HepG2 (cell line): ENCODE results near the gene AOX1. TPM values are rescaled to one million over a fixed set of nuclear protein-coding genes. Genes with fewer than 3 reads are reported as not detected.

Source experiments
- ATAC-seq: fragments of 200-7000 bp; cut with Tn5 transposase; 3 replicates; pipeline ENCODE4 v1.9.1; 2020; ENCODE audit warnings: mild to moderate bottlenecking, moderate library complexity
- BruUV-seq: library from RNA; stranded (reverse); fragments of 400-500 nt; replicated peaks from 2 replicates; lab custom pipeline; 2021; lab: Mats Ljungman, UMichigan
- CTCF ChIA-PET: fragments of 300-600 bp; formaldehyde crosslinking; extraction: SDS; loops from one replicate; lab custom pipeline; 2021; ENCODE audit warnings: low total read pairs, inconsistent platforms, low intra/inter-chr PET ratio; lab: Yijun Ruan, JAX
- POLR2A ChIA-PET: fragments of 350-600 bp; sonication (Branson Sonifier 250); formaldehyde crosslinking; loops from one replicate; lab custom pipeline; 2020; ENCODE audit warnings: antibody characterized with exemption, inconsistent platforms; lab: Yijun Ruan, JAX
- DNase-seq: peaks from one replicate; pipeline ENCODE4 v3.0.0-alpha.2; 2015; ENCODE audit warnings: low spot score
- FAIRE-seq: peaks from 3 replicates; lab custom pipeline; 2011; peaks lifted over from hg19 to GRCh38; lab: Jason Lieb, UNC
- H2AFZ ChIP-seq: one replicate; pipeline ENCODE4 v1.6.1; 2011; ENCODE audit warnings: low read length, inconsistent platforms
- H3K27ac ChIP-seq: fragments of 300-600 bp; 3 replicates; pipeline ENCODE4 v1.8.0; 2011; ENCODE audit warnings: mixed run types, mild to moderate bottlenecking, mixed read lengths, low read length, inconsistent platforms; ENCODE audit not compliant: insufficient read depth; ENCODE audit errors: extremely low read length
- H3K27me3 ChIP-seq, 2 experiments: fragments of 200-600 bp in 1 of 2; 2 replicates in 1 of 2; 3 replicates in 1 of 2; pipeline versions ENCODE4 v1.6.0 to v1.8.0; 2011; ENCODE audit warnings: low read length in 2 of 2, mild to moderate bottlenecking in 2 of 2, moderate library complexity in 2 of 2, inconsistent platforms in 1 of 2; ENCODE audit not compliant: insufficient read depth in 2 of 2, control insufficient read depth in 1 of 2
- H3K36me3 ChIP-seq, 2 experiments: fragments of 200-600 bp in 1 of 2; replicated peaks in 1 of 2; 2 replicates in 1 of 2; 3 replicates in 1 of 2; pipeline versions ENCODE4 v1.5.1 to v1.8.0; 2011; ENCODE audit warnings: low read length in 2 of 2, inconsistent platforms in 1 of 2; ENCODE audit not compliant: insufficient read depth in 2 of 2, control insufficient read depth in 1 of 2
- H3K4me1 ChIP-seq: 2 replicates; pipeline ENCODE4 v1.5.1; 2012; ENCODE audit warnings: low read length, inconsistent platforms; ENCODE audit not compliant: insufficient read depth
- H3K4me2 ChIP-seq: 2 replicates; pipeline ENCODE4 v1.6.0; 2011; ENCODE audit warnings: low read depth, low read length, inconsistent platforms
- H3K4me3 ChIP-seq, 3 experiments: fragments of 200-600 bp in 1 of 3; sonication (generic), shearing (Covaris generic) in 1 of 3; replicated peaks in 1 of 3; 2 replicates each; pipeline ENCODE4 v1.5.1; 2011 to 2016; ENCODE audit warnings: low read length in 3 of 3, inconsistent platforms in 2 of 3, low read depth in 2 of 3, mild to moderate bottlenecking in 2 of 3, control low read depth in 1 of 3, mixed read lengths in 1 of 3; ENCODE audit not compliant: insufficient read depth in 1 of 3
- H3K79me2 ChIP-seq: one replicate; pipeline ENCODE4 v1.6.1; 2011; ENCODE audit warnings: low read length, inconsistent platforms; ENCODE audit not compliant: insufficient read depth
- H3K9ac ChIP-seq: 2 replicates; pipeline ENCODE4 v1.6.0; 2011; ENCODE audit warnings: mild to moderate bottlenecking, low read depth, low read length, inconsistent platforms; ENCODE audit not compliant: insufficient read depth
- H3K9me3 ChIP-seq: 2 replicates; pipeline ENCODE4 v1.5.1; 2012; ENCODE audit warnings: mild to moderate bottlenecking, low read length
- H4K20me1 ChIP-seq: 2 replicates; pipeline ENCODE4 v1.6.0; 2011; ENCODE audit warnings: inconsistent platforms, mild to moderate bottlenecking, low read length, moderate library complexity; ENCODE audit not compliant: insufficient read depth
- ARNT ChIP-seq: fragments of 450-650 bp; IDR thresholded peaks from 2 replicates; pipeline ENCODE4 v1.6.1; 2017
- DNMT3B ChIP-seq: conservative IDR thresholded peaks from 2 replicates; pipeline ENCODE4 v1.6.1; 2016; ENCODE audit warnings: missing biosample characterization, control low read depth
- HDAC2 ChIP-seq: sonication (generic); formaldehyde crosslinking; IDR thresholded peaks from 2 replicates; pipeline ENCODE4 v1.4.0; 2020; ENCODE audit warnings: missing genetic modification reagents
- SNAPC2 ChIP-seq: sonication (generic); formaldehyde crosslinking; IDR thresholded peaks from 2 replicates; pipeline ENCODE4 v1.8.1; 2022; ENCODE audit warnings: mild to moderate bottlenecking, missing genetic modification reagents
- STAT6 ChIP-seq: sonication (generic); formaldehyde crosslinking; IDR thresholded peaks from 2 replicates; pipeline ENCODE4 v1.4.0; 2020; ENCODE audit warnings: missing genetic modification reagents, mild to moderate bottlenecking, borderline replicate concordance
- SUZ12 ChIP-seq: fragments of 150-350 bp; IDR thresholded peaks from 2 replicates; pipeline ENCODE4 v1.6.1; 2014; ENCODE audit warnings: low read depth, low read length
- TGIF2 ChIP-seq: IDR thresholded peaks from 2 replicates; pipeline ENCODE4 v1.6.1; 2016; ENCODE audit warnings: control low read depth, missing compliant biosample characterization
- YEATS2 ChIP-seq: sonication (generic); formaldehyde crosslinking; IDR thresholded peaks from 2 replicates; pipeline ENCODE4 v1.4.0; 2020; ENCODE audit warnings: missing genetic modification reagents, borderline replicate concordance
- ZSCAN25 ChIP-seq: sonication (generic); formaldehyde crosslinking; IDR thresholded peaks from 2 replicates; pipeline ENCODE4 v1.8.0; 2022; ENCODE audit warnings: mild to moderate bottlenecking, missing genetic modification reagents
- WGBS: methylation state at CpG from one replicate; pipeline ENCODE4 v1.1.6; 2017; ENCODE audit warnings: low lambda C conversion rate; 5-methylcytosine and 5-hydroxymethylcytosine counted together
- in situ Hi-C: cut with HindIII; loops from 2 replicates; pipeline ENCODE4 v1.10.0; 2017; ENCODE audit warnings: low pct_unique_long_range_greater_than_20kb; ENCODE audit not compliant: extremely low pct_ligation_motif_present
- intact Hi-C: fragments of 100-400 bp; cut with micrococcal nuclease; formaldehyde crosslinking; loops from one replicate; pipeline ENCODE4 v1.10.0; 2022; ENCODE audit not compliant: unreplicated experiment
- polyA plus RNA-seq, 8 experiments: library from polyadenylated mRNA; depleted of rRNA in 3 of 8; stranded (reverse) in 7 of 8; unstranded in 1 of 8; fragments of >200 nt; fragmentation: Illumina TruSeq in 4 of 8; extraction: Trizol in 4 of 8; gene quantifications; 2 replicates each; pipeline versions ENCODE4 v1.2.1 to v1.2.3, GENCODE V29; 2011 to 2016; ENCODE audit warnings: low read depth in 4 of 8, missing spikeins in 1 of 8, mixed read lengths in 1 of 8; ENCODE audit not compliant: insufficient read depth in 1 of 8
- total RNA-seq, 5 experiments: library from RNA; depleted of rRNA; stranded (reverse); fragments of >200 nt; fragmentation: Illumina TruSeq; extraction: Trizol; gene quantifications; 2 replicates each; pipeline ENCODE4 v1.2.3, GENCODE V29; 2016; ENCODE audit warnings: low read depth in 1 of 5

The AOX1 gene
- total and polyA plus RNA-seq, 2 of the 13 experiments (the other 11 are each of a cell fraction or from before 2014, with no cell fraction given): 9.2 to 18.0 TPM

DNA sequence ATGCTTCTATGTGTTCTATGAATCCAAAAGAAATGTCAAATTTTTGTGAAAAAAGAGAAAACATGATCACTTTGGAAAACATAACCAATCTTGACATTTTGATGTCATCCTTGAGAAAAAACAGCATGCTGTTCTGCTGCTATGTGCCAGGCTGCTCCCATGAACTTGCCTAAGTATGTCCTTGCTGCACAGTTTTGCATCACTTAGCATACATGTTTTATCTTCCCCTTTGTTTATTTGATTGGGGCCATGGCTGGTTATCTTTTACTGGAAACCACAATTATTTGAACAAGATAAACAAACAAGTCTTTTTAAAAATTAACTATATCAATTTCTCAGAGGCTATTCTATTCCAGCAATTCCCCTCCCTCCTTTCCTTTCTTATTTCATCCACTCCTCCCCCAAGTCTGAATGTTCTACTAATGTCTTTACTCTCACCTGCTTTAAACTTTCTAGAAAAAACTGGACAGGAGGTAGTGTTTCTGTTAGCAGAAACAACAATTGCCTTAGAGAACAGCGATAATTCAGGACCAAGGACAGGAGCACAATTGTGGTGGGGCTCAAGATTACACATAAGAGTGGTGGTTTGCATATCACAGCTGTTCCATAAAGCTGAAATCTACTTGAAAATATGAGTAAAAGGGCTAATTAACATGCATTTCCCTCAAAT lies 6.7 kb downstream of the AOX1 start (continued):
- TF ChIP-seq HDAC2 (0 out of 2 replicates have a peak, but pooled peaks have one; percentile 20), YEATS2 (0 out of 2 replicates have a peak, but pooled peaks have one; percentile 34), DNMT3B (CRISPR knock-in tag) (peak; percentile 61; the same call in 1 of the 2 replicates)
- TF ChIP-seq, all 625 proteins: peak for 28

DNA sequence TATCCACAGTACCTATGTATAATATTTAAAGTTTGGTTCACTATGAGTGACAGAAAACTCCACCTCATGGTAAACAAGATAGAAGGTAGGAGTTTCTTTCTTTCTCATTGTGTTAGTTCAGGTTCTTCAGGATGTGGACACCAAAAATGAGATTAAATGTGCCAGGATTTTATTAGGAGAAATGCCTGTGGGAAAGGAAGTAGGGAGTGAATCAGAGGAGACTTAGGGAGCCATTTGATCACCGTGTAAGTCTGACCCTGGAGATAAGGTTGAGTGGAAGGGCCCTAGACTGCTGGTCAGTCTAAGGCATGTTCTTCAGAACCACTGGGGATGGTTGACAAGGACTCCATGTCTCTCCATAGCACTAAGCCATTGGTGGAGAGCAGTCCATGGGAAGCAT lies 8.1 kb downstream of the AOX1 start:
- Histone ChIP-seq H3K4me2 (no peak overlapping the region), H3K9me3 (no peaks in the 10 kb centered on the region), H3K9ac (no peak overlapping the region), H3K4me3 (no peak overlapping the region), H4K20me1 (no peaks in the 10 kb centered on the region), H3K27me3 (no peaks in the 10 kb centered on the region), H3K36me3 (no peaks in the 10 kb centered on the region), H3K4me1 (peaks cover 33% of the 10 kb centered on the region), H3K27ac (no peak overlapping the region), H3K79me2 (no peaks in the 10 kb centered on the region), H2AFZ (no peak overlapping the region)
- ChIA-PET CTCF (no interaction called here), POLR2A (interaction anchor here (2.5 to 3.4 kb wide), 2 partner anchors 8 to 10 kb away, joined by 7 to 13 read pairs; partner anchors contain the start of gene AOX1)
- ATAC-seq (no peak), FAIRE-seq (no peak), DNase-seq (no peak)
- in situ Hi-C loops: no loop called here
- 71% methylated on average over 1 of the region's 1 CpG for WGBS
- intact Hi-C loops: no loop called here
- no TSS peak for BruUV-seq
- TF ChIP-seq SNAPC2 (CRISPR knock-in tag): no peak
- TF ChIP-seq ARNT: no peak
- no peak for TF ChIP-seq TGIF2
- no peak for TF ChIP-seq STAT6
- no peak for TF ChIP-seq SUZ12
- no peak for TF ChIP-seq ZSCAN25
